Endodermal cell (in vitro differentiated cells): ENCODE results near the gene BTBD9. TPM values are rescaled to one million over a fixed set of nuclear protein-coding genes. Genes with fewer than 3 reads are reported as not detected.

ENCODE experiments used
- DNase-seq: peaks from one replicate; pipeline ENCODE4 v3.0.0-alpha.2; 2017
- H3K27ac ChIP-seq: 2 replicates; pipeline ENCODE4 v1.5.1; 2013; ENCODE audit warnings: mild to moderate bottlenecking, low read depth, low read length, moderate library complexity
- H3K27me3 ChIP-seq: 2 replicates; pipeline ENCODE4 v1.6.1; 2013; ENCODE audit warnings: mild to moderate bottlenecking, low read length, moderate library complexity; ENCODE audit not compliant: insufficient read depth, control insufficient read depth, poor library complexity, severe bottlenecking
- H3K36me3 ChIP-seq: 2 replicates; pipeline ENCODE4 v1.7.0; 2013; ENCODE audit warnings: mild to moderate bottlenecking, low read length, moderate library complexity; ENCODE audit not compliant: control insufficient read depth, insufficient read depth
- H3K4me1 ChIP-seq: one replicate; pipeline ENCODE4 v1.7.0; 2013; ENCODE audit warnings: low read length; ENCODE audit not compliant: control insufficient read depth, insufficient read depth
- H3K4me3 ChIP-seq: 2 replicates; pipeline ENCODE4 v1.5.1; 2013; ENCODE audit warnings: mild to moderate bottlenecking, low read length, moderate library complexity
- H3K9ac ChIP-seq: 2 replicates; pipeline ENCODE4 v1.6.1; 2013; ENCODE audit warnings: mild to moderate bottlenecking, low read length, moderate library complexity; ENCODE audit not compliant: poor library complexity, severe bottlenecking; ENCODE audit errors: extremely low read depth
- H3K9me3 ChIP-seq: 2 replicates; pipeline ENCODE4 v1.6.1; 2013; ENCODE audit warnings: mild to moderate bottlenecking, low read length, moderate library complexity; ENCODE audit not compliant: control insufficient read depth
- H3K27ac Mint-ChIP-seq: 2 replicates; pipeline ENCODE4 v1.8.0; 2020; ENCODE audit warnings: mixed read lengths
- H3K27me3 Mint-ChIP-seq: 2 replicates; pipeline ENCODE4 v1.8.0; 2021; ENCODE audit warnings: mild to moderate bottlenecking, mixed read lengths; ENCODE audit not compliant: insufficient read depth
- H3K36me3 Mint-ChIP-seq: 2 replicates; pipeline ENCODE4 v1.8.0; 2020; ENCODE audit warnings: low read depth, mixed read lengths
- H3K4me1 Mint-ChIP-seq: 2 replicates; pipeline ENCODE4 v1.8.0; 2020; ENCODE audit warnings: mixed read lengths
- H3K4me3 Mint-ChIP-seq: 2 replicates; pipeline ENCODE4 v1.8.0; 2020; ENCODE audit warnings: mild to moderate bottlenecking, moderate library complexity, mixed read lengths
- H3K9me3 Mint-ChIP-seq: 2 replicates; pipeline ENCODE4 v1.8.0; 2020; ENCODE audit warnings: mild to moderate bottlenecking, mixed read lengths
- CTCF ChIP-seq: fragments of 200-600 bp; sonication (generic); conservative IDR thresholded peaks from 2 replicates; pipeline ENCODE4 v1.5.0; 2021; ENCODE audit warnings: antibody characterized with exemption, mild to moderate bottlenecking
- WGBS, 2 experiments: methylation state at CpG; one replicate each; pipeline versions ENCODE4 v1.1.5 to v1.1.7; 2013; ENCODE audit warnings: missing lambda C conversion rate in 2 of 2, mixed read lengths in 1 of 2; ENCODE audit not compliant: insufficient coverage in 1 of 2, insufficient read length in 1 of 2; 5-methylcytosine and 5-hydroxymethylcytosine counted together
- total RNA-seq, 2 donors: library from RNA; stranded (reverse); fragmentation: NEBNext Ultra II Directional in 1 of 2; extraction: Animal tissue kit (Norgen Biotek cat#: 25700) in 1 of 2; gene quantifications; 2 replicates in 1 of 2; 3 replicates in 1 of 2; pipeline ENCODE4 v1.2.1, GENCODE V29; 2021

The BTBD9 gene
- total RNA-seq, 2 donors from 2014 or later, result 7.6 to 12.3 TPM

DNA sequence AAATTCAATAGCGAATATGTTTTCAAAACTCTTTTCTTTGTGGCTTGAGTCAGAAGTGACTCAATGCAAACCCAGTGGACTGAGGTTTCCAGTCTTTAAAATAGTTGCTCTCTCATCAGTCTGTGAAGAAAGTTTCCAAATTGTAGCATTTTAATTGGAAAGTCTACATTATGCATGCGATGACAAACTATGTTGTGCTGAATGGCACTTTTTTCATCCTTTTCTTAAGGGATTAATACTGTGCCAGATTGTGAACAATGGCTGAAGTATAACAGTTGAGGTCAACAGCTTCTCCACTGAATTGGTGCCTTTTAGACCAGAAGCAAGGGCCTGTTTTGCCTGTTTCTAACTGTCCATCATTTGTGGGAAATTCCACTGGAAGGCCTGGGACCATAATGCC lies 377.1 kb downstream of the BTBD9 start:
- Histone ChIP-seq H3K27ac (peak overlapping the region; percentile 86), H3K4me3 (no peak overlapping the region), H3K9ac (no peak overlapping the region), H3K27me3 (peaks cover 52% of the 10 kb centered on the region), H3K4me1 (peaks cover 19% of the 10 kb centered on the region), H3K9me3 (no peaks in the 10 kb centered on the region), H3K36me3 (no peaks in the 10 kb centered on the region)
- TF ChIP-seq CTCF, result no peak
- 89% methylated on average over 2 of the region's 2 CpGs for WGBS, 2 experiments
- DNase-seq, result no peak
- Mint-ChIP-seq H3K27ac (peak overlapping the region; percentile 22), H3K4me3 (no peak overlapping the region), H3K36me3 (peaks cover 3% of the 10 kb centered on the region), H3K27me3 (peaks cover 65% of the 10 kb centered on the region), H3K4me1 (peaks cover 34% of the 10 kb centered on the region), H3K9me3 (no peaks in the 10 kb centered on the region)

DNA sequence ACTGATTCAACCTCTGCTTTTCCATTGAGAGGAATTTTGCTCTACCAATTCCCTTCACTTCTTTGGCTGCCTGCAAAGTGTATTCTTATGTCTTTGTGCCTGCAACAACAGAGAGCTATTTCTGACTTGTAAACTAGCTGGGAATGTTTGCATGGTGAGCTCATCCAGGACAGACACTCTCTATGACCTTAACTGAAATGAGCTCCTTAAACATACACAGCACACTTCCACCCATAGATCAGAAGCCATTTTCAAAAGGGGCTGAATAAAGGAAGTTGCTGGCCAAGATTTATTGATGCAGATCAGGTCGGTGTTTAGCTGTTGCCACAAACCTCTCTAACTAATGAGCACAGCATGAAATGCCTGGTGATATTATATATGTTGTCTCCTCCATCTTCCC lies 377.7 kb downstream of the BTBD9 start:
- Mint-ChIP-seq H3K36me3 (peaks cover 3% of the 10 kb centered on the region), H3K9me3 (no peaks in the 10 kb centered on the region), H3K4me1 (peaks cover 34% of the 10 kb centered on the region), H3K4me3 (no peak overlapping the region), H3K27me3 (peaks cover 59% of the 10 kb centered on the region), H3K27ac (no peak overlapping the region)
- H3K27ac ChIP-seq, result peak overlapping the region; percentile 86
- peaks cover 19% of the 10 kb centered on the region for H3K4me1 ChIP-seq
- H3K27me3 ChIP-seq, result peaks cover 46% of the 10 kb centered on the region
- H3K9me3 ChIP-seq, result no peaks in the 10 kb centered on the region
- H3K9ac ChIP-seq, result no peak overlapping the region
- peak; percentile 72 for DNase-seq
- TF ChIP-seq CTCF, result no peak
- WGBS, 2 experiments, result 60% methylated on average over 1 of the region's 1 CpG; no CpG with 5 or more reads in 1 of the 2 experiments
- no peaks in the 10 kb centered on the region for H3K36me3 ChIP-seq
- no peak overlapping the region for H3K4me3 ChIP-seq

GRCh38 chr6:38261626-38262025 lies 378.1 kb downstream of the BTBD9 start:
- Mint-ChIP-seq H3K27ac (peak overlapping the region; percentile 70), H3K4me1 (peaks cover 34% of the 10 kb centered on the region), H3K27me3 (peaks cover 55% of the 10 kb centered on the region), H3K36me3 (peaks cover 3% of the 10 kb centered on the region), H3K9me3 (no peaks in the 10 kb centered on the region), H3K4me3 (no peak overlapping the region)
- 76 to 88% methylated on average over 3 of the region's 3 CpGs for WGBS, 2 experiments
- Histone ChIP-seq H3K9ac (no peak overlapping the region), H3K9me3 (no peaks in the 10 kb centered on the region), H3K4me1 (peaks cover 19% of the 10 kb centered on the region), H3K27me3 (peaks cover 42% of the 10 kb centered on the region), H3K36me3 (no peaks in the 10 kb centered on the region), H3K4me3 (no peak overlapping the region), H3K27ac (peak overlapping the region; percentile 86)
- DNase-seq, result no peak
- TF ChIP-seq CTCF, result no peak
